OCI-LY3 (cell line): Measurements from ENCODE around the gene OR4F15.

ENCODE experiments used
- EZH2phosphoT487 ChIP-seq: fragments of 200-600 bp; shearing (Covaris generic); IDR thresholded peaks from 2 replicates; pipeline ENCODE4 v1.6.1; 2018; ENCODE audit warnings: antibody characterized with exemption, mixed run types, low read depth
- TF ChIP-seq, protein P1 (sequence below): fragments of 200-600, 300-600 bp; sonication (generic); IDR thresholded peaks from 2 replicates; pipeline ENCODE4 v1.5.1; 2014; ENCODE audit warnings: antibody characterized with exemption, low read length, low read depth

DNA sequence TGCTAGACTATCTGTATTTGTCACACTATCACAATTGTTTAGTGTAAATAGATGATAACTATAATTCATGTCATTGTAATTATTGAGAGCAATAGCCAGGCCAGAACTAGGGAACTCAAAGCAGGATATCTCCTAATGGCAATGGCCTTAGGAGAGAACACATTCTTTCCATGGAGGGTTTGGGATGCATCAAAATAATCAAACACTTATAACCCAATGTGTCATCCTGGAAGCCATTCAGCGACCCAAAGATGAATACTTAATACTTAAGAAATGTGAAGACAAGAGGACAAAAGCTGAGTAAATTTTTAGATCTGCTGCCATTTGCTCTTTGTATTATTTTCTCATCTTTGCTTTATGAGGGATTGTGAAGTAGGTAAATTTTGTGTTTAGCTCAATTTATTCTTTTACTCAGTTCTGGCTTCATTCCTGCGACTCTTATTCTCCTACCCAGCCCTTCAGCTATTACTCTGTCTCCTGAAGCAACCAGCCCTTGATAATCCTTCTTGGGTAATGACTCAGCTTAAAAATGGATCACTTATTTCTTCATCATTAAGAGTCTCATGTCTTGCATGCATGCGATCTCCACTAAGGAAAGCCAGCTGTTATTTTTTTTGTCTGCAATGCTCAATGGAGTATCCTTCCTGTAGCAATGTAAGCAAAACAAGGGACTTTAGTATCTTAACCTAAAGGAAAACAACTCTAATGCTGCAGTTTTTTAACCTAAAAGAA is 2.0 kb downstream of the OR4F15 start:
- TF ChIP-seq, protein P1, sequence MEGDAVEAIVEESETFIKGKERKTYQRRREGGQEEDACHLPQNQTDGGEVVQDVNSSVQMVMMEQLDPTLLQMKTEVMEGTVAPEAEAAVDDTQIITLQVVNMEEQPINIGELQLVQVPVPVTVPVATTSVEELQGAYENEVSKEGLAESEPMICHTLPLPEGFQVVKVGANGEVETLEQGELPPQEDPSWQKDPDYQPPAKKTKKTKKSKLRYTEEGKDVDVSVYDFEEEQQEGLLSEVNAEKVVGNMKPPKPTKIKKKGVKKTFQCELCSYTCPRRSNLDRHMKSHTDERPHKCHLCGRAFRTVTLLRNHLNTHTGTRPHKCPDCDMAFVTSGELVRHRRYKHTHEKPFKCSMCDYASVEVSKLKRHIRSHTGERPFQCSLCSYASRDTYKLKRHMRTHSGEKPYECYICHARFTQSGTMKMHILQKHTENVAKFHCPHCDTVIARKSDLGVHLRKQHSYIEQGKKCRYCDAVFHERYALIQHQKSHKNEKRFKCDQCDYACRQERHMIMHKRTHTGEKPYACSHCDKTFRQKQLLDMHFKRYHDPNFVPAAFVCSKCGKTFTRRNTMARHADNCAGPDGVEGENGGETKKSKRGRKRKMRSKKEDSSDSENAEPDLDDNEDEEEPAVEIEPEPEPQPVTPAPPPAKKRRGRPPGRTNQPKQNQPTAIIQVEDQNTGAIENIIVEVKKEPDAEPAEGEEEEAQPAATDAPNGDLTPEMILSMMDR, result no peak
- TF ChIP-seq EZH2phosphoT487, result no peak
